Erythroblast (primary cell): ENCODE measurements around the gene SOX6.

Source experiments
- DNase-seq, 2 experiments: peaks; one replicate each; lab custom pipeline; 2025; lab: John Stamatoyannopoulos, UW
- GATA1 ChIP-seq: IDR thresholded peaks from 2 replicates; pipeline ENCODE4 v1.6.1; 2011; ENCODE audit warnings: low read depth, mild to moderate bottlenecking, control low read depth, low read length, moderate library complexity
- POLR2A ChIP-seq: IDR thresholded peaks from 2 replicates; pipeline ENCODE4 v1.6.1; 2011; ENCODE audit warnings: mild to moderate bottlenecking, low read length

SOX6 gene

GRCh38 chr11:16193897-16194381, 162.4 kb downstream of the SOX6 start:
- DNase-seq = peak in 1 of 2 experiments; percentile 39

DNA sequence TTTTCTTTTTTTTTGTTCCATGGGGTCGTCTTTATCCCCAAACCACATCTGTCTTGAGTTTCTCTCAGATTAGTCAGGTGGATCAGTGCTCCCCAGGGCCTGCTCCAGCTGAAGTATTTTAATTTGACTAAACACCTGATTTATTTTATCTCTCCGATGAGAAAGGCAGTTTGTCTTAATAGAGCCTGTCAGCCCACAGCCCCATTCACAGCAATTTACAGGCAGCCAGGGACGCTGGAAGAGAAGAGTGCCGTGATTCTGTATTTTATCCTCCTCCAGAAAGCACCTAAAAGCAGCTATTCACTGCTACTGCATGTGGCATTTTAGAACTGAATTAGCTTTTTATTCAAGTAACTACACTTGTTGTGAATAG, 164.5 kb downstream of the SOX6 start:
- no peak for DNase-seq
- TF ChIP-seq GATA1 = no peak
- TF ChIP-seq POLR2A = no peak

More at GRCh38 chr11:16193897-16194381, 162.4 kb downstream of the SOX6 start:
- TF ChIP-seq GATA1 (no peak), POLR2A (no peak)

- DNase-seq = peak; percentile 22 to 43
- TF ChIP-seq GATA1 (no peak), POLR2A (no peak)
These were observed 165.0 kb downstream of the SOX6 start for GRCh38 chr11:16191212-16191867.

GRCh38 chr11:16186680-16187079, 169.7 kb downstream of the SOX6 start:
- no peak for DNase-seq
- TF ChIP-seq GATA1 (no peak), POLR2A (no peak)

- TF ChIP-seq POLR2A = no peak
- no peak for DNase-seq
These were observed 171.3 kb downstream of the SOX6 start for GRCh38 chr11:16185042-16185441.

DNA sequence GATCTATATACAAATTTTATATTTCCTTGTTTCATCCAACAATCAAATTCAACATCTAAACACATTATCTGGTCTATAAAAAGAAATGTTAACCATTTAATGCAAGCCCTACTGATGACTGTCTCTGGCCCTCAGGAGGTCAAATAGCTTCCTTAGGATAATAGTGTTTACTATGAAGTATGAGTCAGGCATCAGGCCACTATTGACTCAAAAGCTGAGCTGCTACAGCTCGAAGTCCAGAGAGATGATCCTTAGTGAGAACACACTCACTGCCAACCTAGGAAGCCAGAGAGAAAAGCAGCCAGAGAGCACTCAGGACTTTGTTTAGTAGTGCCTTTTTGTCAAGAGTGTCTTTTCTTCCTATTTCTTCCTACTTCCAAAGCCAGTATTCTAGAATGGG, 171.8 kb downstream of the SOX6 start:
- DNase-seq = no peak
- TF ChIP-seq POLR2A (no peak), GATA1 (no peak)

DNA sequence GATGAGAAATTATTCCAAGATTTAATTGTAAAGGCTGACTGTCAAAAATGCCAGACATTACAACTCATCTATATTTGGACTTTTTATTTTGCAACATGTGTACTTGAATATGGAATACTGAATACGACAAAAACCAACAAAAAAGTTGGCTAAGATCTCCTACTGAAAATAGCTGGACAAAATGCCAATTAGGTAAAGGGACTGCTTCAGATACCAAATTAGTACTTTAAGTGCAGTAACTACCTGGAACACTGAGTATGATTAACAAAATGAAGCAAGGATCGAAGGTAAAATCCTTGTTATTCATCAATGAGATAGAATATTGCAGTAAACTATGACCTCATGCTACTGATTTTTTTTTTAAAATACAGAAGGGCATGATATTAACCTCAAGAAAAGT, 173.8 kb downstream of the SOX6 start:
- TF ChIP-seq POLR2A = no peak
- DNase-seq = no peak

DNA sequence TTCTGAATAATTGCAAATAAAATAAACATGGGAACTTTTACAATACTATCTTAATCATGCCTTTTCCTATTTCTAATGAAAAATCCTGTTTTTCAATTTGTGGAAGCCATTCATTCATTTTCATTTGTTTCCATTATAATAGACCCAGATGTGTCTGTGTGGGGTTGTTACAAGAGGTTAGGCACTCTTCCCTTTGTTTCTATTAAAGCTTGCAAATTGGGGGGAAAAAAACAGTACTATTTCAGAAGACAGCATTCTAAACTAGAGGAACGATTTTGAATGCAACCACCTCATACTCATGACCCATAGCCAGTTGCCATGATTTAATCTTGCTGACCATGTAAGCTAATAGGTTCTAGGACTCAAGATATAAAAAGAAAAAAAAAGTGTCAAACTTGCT, 175.5 kb downstream of the SOX6 start:
- DNase-seq = no peak
- TF ChIP-seq POLR2A (no peak), GATA1 (no peak)

DNA sequence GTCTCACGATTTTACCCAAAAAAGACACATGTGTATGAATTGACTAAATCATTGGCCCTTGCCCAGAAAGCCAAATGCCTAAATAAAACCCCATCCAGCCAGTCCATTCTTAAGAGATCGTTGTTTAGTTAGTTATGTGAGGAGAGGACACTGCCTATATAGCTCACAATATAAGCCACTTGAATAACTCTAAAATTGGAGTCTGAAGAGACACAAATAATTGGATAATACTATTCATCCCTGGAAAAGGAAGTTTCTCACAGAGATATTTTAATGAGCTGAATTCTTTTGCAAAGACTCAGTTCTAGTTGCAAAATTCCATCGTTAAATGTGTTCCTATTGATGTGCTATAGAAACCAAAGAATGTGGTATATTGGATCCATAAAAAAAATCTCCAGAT, 176.7 kb downstream of the SOX6 start:
- no peak for DNase-seq

GRCh38 chr11:16178273-16178672, 178.1 kb downstream of the SOX6 start:
- no peak for TF ChIP-seq GATA1
- TF ChIP-seq POLR2A = no peak
- DNase-seq = no peak

More for the DNA sequence above, 176.7 kb downstream of the SOX6 start:
- TF ChIP-seq GATA1 (no peak), POLR2A (no peak)

DNA sequence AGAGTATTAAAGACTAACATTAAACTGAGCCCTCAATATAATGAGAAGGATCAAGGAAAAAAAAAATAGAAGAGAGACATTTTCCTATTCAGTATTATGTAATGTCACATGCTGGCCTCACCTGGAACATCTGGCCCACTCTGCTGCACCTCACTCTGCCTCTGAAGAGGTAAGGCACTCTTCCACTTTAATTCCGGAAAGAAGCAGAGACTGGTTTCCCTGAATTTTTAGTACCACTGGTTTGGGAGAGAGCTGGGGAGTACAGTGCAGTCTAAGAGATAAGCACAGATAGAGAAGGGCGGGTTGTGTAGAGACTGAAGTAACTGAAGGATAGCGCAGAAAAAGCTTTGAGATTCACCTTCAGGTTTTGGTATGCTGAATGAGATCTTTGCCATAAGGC, 178.7 kb downstream of the SOX6 start:
- TF ChIP-seq POLR2A = no peak
- no peak for TF ChIP-seq GATA1
- no peak for DNase-seq

DNA sequence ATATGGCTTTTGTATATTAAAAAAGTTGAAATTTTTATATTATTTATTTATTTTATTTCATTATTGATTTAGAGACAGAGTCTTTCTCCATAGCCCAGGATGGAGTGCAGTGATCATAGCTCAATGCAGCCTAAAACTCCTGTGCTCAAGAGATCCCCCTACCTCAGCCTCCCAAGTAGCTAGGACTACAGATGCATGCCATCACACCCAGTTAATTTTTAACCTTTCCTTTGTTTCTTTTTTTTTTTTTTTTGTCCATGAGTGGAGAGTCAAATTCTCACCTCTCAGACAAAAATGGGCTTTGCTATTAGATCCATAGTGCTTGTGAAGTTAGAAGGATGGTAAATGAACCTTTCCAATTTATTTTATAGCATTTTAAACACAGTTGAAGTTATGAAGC, 182.5 kb downstream of the SOX6 start:
- no peak for TF ChIP-seq POLR2A
- TF ChIP-seq GATA1 = no peak
- DNase-seq = no peak

GRCh38 chr11:16171882-16172281, 184.5 kb downstream of the SOX6 start:
- no peak for TF ChIP-seq POLR2A
- no peak for TF ChIP-seq GATA1
- no peak for DNase-seq

DNA sequence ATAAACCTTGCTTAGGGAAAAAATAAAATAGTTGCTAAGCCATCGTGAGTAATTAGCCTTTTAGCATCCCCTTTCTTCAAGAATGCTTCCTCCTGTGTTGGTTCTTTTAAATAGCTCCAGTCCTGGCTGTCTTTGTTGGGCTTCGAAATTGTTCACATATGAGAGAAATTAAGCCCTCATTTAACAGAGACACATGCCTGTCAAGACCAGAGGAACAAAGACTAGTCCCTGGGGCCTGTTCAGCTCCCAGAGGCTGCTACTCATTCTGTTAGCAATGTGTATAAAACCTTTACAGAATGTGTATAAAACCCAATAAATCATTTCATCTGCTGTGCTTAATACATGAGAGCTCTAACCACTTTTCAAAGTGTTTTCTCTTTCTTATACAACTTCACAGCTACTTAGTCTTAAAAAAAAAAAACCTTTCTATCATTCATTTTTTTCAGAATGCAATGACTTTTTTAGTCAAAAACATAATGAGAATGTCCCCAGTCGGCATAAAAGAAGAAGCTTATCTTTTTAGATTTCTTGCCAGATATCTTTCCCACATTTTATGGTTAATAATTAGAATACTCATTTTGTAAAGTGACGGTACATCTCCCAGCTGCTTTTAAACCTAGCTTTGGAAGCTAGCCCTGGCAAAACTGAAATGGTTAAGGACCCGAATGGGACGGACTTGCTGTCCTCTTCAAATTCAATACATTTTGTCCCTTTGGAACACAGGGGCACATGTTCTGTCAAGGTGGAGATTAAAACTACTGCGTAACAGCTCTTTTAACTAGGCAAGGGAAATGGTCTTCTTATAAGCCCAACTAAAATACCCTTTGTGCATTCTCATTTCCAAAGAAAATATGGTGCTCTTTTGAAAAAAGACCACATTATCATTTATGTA, 186.1 kb downstream of the SOX6 start:
- TF ChIP-seq POLR2A (no peak), GATA1 (no peak)
- no peak for DNase-seq

GRCh38 chr11:16169541-16169940, 186.8 kb downstream of the SOX6 start:
- DNase-seq = no peak
- TF ChIP-seq GATA1 = no peak
- no peak for TF ChIP-seq POLR2A
